Prostate gland (tissue), 2 donors: Measurements from ENCODE around the gene ESCO1. TPM values are rescaled to one million over a fixed set of nuclear protein-coding genes. Genes with fewer than 3 reads are reported as not detected.

Source experiments
- DNase-seq: peaks from one replicate; pipeline ENCODE4 v3.0.0-alpha.2; 2019; ENCODE audit warnings: low spot score
- H3K27ac ChIP-seq, 2 donors: fragments of 200-600 bp; sonication (generic); 2 replicates each; pipeline ENCODE4 v1.5.1; 2017 to 2019
- H3K27me3 ChIP-seq: fragments of 200-600 bp; sonication (generic); replicated peaks from 2 replicates; pipeline ENCODE4 v1.5.1; 2019; ENCODE audit not compliant: insufficient read depth
- H3K36me3 ChIP-seq, 2 donors: fragments of 200-600 bp; sonication (generic); 1 replicate in 1 of 2; 2 replicates in 1 of 2; pipeline versions ENCODE4 v1.5.1 to v1.8.1; 2017 to 2019
- H3K4me1 ChIP-seq: fragments of 200-600 bp; sonication (generic); replicated peaks from 2 replicates; pipeline ENCODE4 v1.5.1; 2019
- H3K4me3 ChIP-seq, 2 donors: fragments of 200-600 bp; sonication (generic); 2 replicates each; pipeline ENCODE4 v1.5.1; 2017 to 2019
- H3K9me3 ChIP-seq: fragments of 200-600 bp; sonication (generic); 2 replicates; pipeline ENCODE4 v1.5.1; 2017
- POLR2A ChIP-seq: fragments of 450-650 bp; IDR thresholded peaks from one replicate; pipeline ENCODE4 v1.6.1; 2016; ENCODE audit warnings: antibody characterized with exemption, mild to moderate bottlenecking
- POLR2AphosphoS5 ChIP-seq: sonication (generic); formaldehyde crosslinking; IDR thresholded peaks from one replicate; pipeline ENCODE4 v1.6.1; 2017; ENCODE audit warnings: antibody characterized with exemption
- WGBS: methylation state at CpG from one replicate; pipeline ENCODE4 v1.1.5; 2018; 5-methylcytosine and 5-hydroxymethylcytosine counted together
- intact Hi-C: fragments of 100-400 bp; cut with DNase I; formaldehyde crosslinking; loops from one replicate; pipeline ENCODE4 v1.14.2; 2022
- total RNA-seq, 2 donors: library from RNA; depleted of rRNA; stranded (reverse); fragments of >200 nt; gene quantifications; one replicate each; pipeline ENCODE4 v1.1.0, GENCODE V29; 2016
- TF ChIP-seq, protein P1 (sequence below), 4 experiments: fragments of 200-600 bp in 2 of 4; fragments of 450-650 bp in 2 of 4; sonication (generic) in 2 of 4; IDR thresholded peaks; 1 replicate in 3 of 4; 2 replicates in 1 of 4; pipeline ENCODE4 v1.5.1; 2016 to 2019; ENCODE audit warnings: antibody characterized with exemption in 4 of 4, mild to moderate bottlenecking in 2 of 4, moderate library complexity in 2 of 4

The ESCO1 gene
- total RNA-seq, 2 donors from 2014 or later: 19.6 to 21.8 TPM

DNA sequence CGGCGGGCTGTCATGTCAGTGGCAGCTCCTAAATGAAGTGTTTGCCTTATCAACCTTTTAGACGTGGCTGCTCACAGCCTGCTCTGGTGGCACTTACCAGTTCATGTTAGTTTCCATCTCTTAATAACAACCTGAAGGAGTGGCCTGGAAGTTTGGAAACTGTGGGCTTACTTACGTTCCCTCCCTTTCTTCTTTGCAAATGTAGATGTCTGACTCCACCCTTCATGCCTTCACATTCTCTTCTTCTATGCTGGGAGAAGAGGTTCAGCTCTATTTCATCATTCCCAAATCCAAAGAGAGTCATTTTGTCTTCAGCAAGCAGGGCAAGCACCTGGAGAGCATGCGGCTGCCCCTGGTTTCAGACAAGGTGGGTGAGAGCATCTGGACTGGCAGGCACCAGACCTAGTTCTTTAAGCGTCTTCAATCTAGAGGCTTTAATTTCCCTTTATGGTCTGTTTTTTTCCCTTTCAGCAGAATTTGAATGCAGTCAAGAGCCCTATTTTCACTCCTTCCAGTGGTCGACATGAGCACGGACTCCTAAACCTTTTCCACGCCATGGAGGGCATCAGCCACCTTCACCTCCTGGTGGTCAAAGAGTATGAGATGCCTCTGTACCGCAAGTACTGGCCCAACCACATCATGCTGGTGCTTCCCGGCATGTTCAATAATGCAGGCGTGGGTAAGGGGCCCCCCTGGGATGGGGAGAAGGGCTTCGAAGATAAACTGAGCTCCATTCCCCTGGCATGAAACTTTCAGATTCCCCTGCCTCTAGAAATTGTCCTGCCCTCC lies 92.4 kb downstream of the ESCO1 start:
- H3K4me3 ChIP-seq: no peak overlapping the region
- no peaks in the 10 kb centered on the region for H3K9me3 ChIP-seq
- 88% methylated on average over 13 of the region's 13 CpGs for WGBS
- no peaks in the 10 kb centered on the region for H3K4me1 ChIP-seq
- H3K27me3 ChIP-seq: no peaks in the 10 kb centered on the region
- intact Hi-C loops: no loop called here
- no peak overlapping the region for H3K27ac ChIP-seq
- DNase-seq: no peak
- no peak for TF ChIP-seq POLR2AphosphoS5
- no peaks in the 10 kb centered on the region for H3K36me3 ChIP-seq

DNA sequence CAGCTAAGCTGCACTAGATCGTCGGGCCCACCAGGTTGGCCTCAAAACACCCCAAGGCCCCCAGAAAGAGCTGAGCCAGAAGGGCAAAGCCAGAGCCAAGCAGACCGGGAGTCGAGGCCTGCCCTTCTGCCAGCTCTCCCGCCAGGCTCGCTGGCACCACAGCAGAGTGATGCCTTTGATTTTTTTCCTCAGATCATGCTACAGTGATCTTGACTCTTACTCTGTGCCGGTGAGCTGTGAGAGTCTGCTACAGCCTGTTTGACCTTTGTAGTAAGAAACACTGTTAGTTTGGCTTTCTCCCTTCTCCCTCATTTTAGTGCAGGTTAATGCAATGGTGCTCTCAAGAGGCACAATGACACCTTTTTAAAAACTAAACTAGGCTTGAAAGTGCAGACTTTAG lies 97.8 kb downstream of the ESCO1 start:
- H3K27me3 ChIP-seq: no peaks in the 10 kb centered on the region
- WGBS: 84% methylated on average over 7 of the region's 7 CpGs
- TF ChIP-seq, protein P1, sequence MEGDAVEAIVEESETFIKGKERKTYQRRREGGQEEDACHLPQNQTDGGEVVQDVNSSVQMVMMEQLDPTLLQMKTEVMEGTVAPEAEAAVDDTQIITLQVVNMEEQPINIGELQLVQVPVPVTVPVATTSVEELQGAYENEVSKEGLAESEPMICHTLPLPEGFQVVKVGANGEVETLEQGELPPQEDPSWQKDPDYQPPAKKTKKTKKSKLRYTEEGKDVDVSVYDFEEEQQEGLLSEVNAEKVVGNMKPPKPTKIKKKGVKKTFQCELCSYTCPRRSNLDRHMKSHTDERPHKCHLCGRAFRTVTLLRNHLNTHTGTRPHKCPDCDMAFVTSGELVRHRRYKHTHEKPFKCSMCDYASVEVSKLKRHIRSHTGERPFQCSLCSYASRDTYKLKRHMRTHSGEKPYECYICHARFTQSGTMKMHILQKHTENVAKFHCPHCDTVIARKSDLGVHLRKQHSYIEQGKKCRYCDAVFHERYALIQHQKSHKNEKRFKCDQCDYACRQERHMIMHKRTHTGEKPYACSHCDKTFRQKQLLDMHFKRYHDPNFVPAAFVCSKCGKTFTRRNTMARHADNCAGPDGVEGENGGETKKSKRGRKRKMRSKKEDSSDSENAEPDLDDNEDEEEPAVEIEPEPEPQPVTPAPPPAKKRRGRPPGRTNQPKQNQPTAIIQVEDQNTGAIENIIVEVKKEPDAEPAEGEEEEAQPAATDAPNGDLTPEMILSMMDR (IDR thresholded peaks at IDR 0.05): no peak
- no peak for TF ChIP-seq POLR2A
- no peak for TF ChIP-seq POLR2AphosphoS5

DNA sequence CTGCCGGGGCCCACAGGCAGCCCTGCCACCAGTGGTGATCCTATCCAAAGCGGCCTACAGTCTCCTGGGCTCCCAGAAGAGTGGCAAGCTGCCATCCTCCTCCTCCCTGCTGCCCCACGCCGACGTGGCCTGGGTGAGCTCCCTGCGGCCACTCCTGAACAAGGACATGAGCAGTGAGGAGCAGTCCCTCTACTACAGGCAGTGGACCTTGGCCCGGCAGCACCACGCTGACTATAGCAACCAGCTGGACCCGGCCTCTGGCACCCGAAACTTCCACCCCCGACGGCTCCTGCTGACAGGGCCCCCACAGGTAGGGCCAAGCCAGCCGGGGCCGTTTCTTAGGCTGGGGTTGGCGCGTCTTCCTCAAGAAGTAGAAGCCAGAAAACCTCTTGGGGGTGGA lies 100.5 kb downstream of the ESCO1 start:
- H3K36me3 ChIP-seq: no peaks in the 10 kb centered on the region
- intact Hi-C loops: no loop called here
- H3K27ac ChIP-seq: no peak overlapping the region
- no peak for DNase-seq
- no peak overlapping the region for H3K4me3 ChIP-seq
- TF ChIP-seq POLR2AphosphoS5: no peak
- TF ChIP-seq, protein P1 (IDR thresholded peaks at IDR 0.05): no peak
- TF ChIP-seq POLR2A: no peak
- no peaks in the 10 kb centered on the region for H3K9me3 ChIP-seq
- no peaks in the 10 kb centered on the region for H3K27me3 ChIP-seq
- no peaks in the 10 kb centered on the region for H3K4me1 ChIP-seq
- WGBS: 92% methylated on average over 15 of the region's 16 CpGs

More for the DNA sequence above, 97.8 kb downstream of the ESCO1 start:
- H3K4me3 ChIP-seq: no peak overlapping the region
- no peaks in the 10 kb centered on the region for H3K36me3 ChIP-seq
- H3K4me1 ChIP-seq: no peaks in the 10 kb centered on the region
- no peak for DNase-seq
- H3K9me3 ChIP-seq: no peaks in the 10 kb centered on the region
- intact Hi-C loops: no loop called here
- no peak overlapping the region for H3K27ac ChIP-seq

DNA sequence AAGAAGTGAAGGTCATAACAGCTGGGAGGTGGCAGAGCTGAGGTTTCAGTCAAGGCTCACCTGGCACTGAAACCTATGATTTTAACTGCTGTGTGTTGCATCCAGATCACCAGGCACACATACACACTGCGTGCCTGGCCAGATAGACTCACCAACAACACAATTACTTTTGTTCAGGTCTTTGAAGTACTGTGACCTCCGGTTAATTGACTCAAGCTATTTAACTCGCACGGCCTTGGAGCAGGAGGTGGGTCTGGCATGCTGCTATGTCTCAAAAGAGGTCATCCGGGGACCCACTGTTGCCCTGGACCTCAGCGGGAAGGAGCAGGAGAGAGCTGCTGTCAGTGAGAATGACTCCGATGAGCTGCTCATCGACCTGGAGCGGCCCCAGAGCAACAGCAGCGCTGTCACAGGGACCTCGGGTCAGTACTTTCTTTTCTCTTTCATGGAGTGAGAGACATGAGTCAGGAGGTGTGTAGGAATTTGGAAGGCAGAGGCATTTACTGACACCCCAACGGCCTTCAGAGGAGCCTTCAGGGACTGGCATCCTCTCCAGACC lies 104.1 kb downstream of the ESCO1 start:
- Histone ChIP-seq H3K27me3 (no peaks in the 10 kb centered on the region), H3K27ac (no peak overlapping the region), H3K4me1 (no peaks in the 10 kb centered on the region), H3K36me3 (no peaks in the 10 kb centered on the region), H3K4me3 (no peak overlapping the region), H3K9me3 (no peaks in the 10 kb centered on the region)
- 77% methylated on average over 12 of the region's 12 CpGs for WGBS
- intact Hi-C loops: no loop called here
- DNase-seq: no peak
- no peak for TF ChIP-seq POLR2A
- TF ChIP-seq POLR2AphosphoS5: no peak
- TF ChIP-seq, protein P1 (IDR thresholded peaks at IDR 0.05): no peak

DNA sequence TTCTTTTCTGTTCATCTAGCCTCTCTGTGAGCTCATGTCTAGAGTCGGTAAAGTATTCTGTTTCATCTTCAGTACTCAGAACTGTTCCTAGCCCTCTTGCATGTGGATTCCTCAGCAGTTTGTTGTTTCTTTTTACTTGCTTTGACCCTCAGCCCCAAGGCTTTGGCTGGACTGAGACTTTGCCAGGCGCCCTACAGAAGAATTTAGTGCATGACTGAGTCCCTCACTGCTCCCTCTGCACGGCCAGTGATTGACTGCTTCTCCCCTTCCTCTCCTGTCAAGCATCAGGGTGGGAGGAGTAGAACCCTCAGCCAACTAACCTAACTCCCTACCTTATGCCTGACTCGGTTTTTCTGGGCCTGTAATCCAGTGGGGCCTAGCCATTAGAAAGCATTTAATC lies 109.8 kb downstream of the ESCO1 start:
- no peak for DNase-seq
- no peaks in the 10 kb centered on the region for H3K4me1 ChIP-seq
- no peaks in the 10 kb centered on the region for H3K9me3 ChIP-seq
- H3K36me3 ChIP-seq: no peaks in the 10 kb centered on the region
- intact Hi-C loops: no loop called here
- 68% methylated on average over 4 of the region's 4 CpGs for WGBS
- TF ChIP-seq POLR2A (no peak), POLR2AphosphoS5 (no peak)
- TF ChIP-seq, protein P1 (IDR thresholded peaks at IDR 0.05): no peak
- no peak overlapping the region for H3K27ac ChIP-seq
- no peak overlapping the region for H3K4me3 ChIP-seq
- no peaks in the 10 kb centered on the region for H3K27me3 ChIP-seq
